Posterior vena cava (tissue), 2 donors: ENCODE data around the gene HECTD3. TPM values are rescaled to one million over a fixed set of nuclear protein-coding genes. Genes with fewer than 3 reads are reported as not detected.
"Not testable (repeated sequence)": the region's sequence is repeated elsewhere in the genome, so short reads cannot be mapped to it uniquely, and the experiment has no call there.

Experiments used
- DNase-seq: peaks from one replicate; pipeline ENCODE4 v3.0.0-alpha.2; 2020; ENCODE audit warnings: low spot score
- intact Hi-C, 2 donors: fragments of 100-400 bp; cut with DNase I; formaldehyde crosslinking; loops; one replicate each; pipeline versions ENCODE4 v1.14.1 to v1.14.2; 2022 to 2023
- total RNA-seq, 2 donors: library from RNA; stranded (reverse); fragmentation: NEBNext Ultra II Directional; extraction: Animal tissue kit (Norgen Biotek cat#: 25700); gene quantifications; one replicate each; pipeline ENCODE4 v1.2.1, GENCODE V29; 2021
- donor health status: DM: yes; HTN: yes; CAD: no.
- donor health status: DM: yes; HTN: yes; CAD: no.

HECTD3 gene
- total RNA-seq, 2 donors from 2014 or later = 26.5 to 32.9 TPM

- no peak for DNase-seq
- intact Hi-C loops = loop anchor here in 1 of 2 donors (10.0 kb wide), 1 partner anchor 218 kb away; the partner anchor contains the start of gene BEST4
These were observed 8.2 kb downstream of the HECTD3 start for GRCh38 chr1:45002650-45003645.

GRCh38 chr1:45001576-45001975 is 9.5 kb downstream of the HECTD3 start:
- intact Hi-C loops = loop anchor here in 1 of 2 donors (10.0 kb wide), 1 partner anchor 217 kb away; the partner anchor contains the start of gene BEST4
- DNase-seq = not testable (repeated sequence)

- intact Hi-C loops = loop anchor here in 1 of 2 donors (10.0 kb wide), 1 partner anchor 216 kb away; the partner anchor contains the start of gene BEST4
- DNase-seq = no peak
These were observed 10.1 kb downstream of the HECTD3 start for GRCh38 chr1:45001011-45001481.

- intact Hi-C loops = no loop called here
- DNase-seq = no peak
These were observed 11.9 kb downstream of the HECTD3 start for GRCh38 chr1:44999232-44999631.

GRCh38 chr1:44995467-44996238 is 15.5 kb downstream of the HECTD3 start:
- intact Hi-C loops = no loop called here
- DNase-seq = no peak

GRCh38 chr1:44994309-44994898 is 16.7 kb downstream of the HECTD3 start:
- intact Hi-C loops = no loop called here
- DNase-seq = no peak

- no peak for DNase-seq
These were observed 22.5 kb downstream of the HECTD3 start for GRCh38 chr1:44988531-44989156.

GRCh38 chr1:44985747-44986359 is 25.3 kb downstream of the HECTD3 start:
- intact Hi-C loops = no loop called here
- no peak for DNase-seq

More at GRCh38 chr1:44988531-44989156, 22.5 kb downstream of the HECTD3 start:
- intact Hi-C loops = no loop called here

GRCh38 chr1:44977372-44977771 is 33.8 kb downstream of the HECTD3 start:
- DNase-seq = not testable (repeated sequence)

GRCh38 chr1:44976252-44976651 is 34.9 kb downstream of the HECTD3 start:
- no peak for DNase-seq
- intact Hi-C loops = no loop called here

More at GRCh38 chr1:44977372-44977771, 33.8 kb downstream of the HECTD3 start:
- intact Hi-C loops = not testable (repeated sequence)

GRCh38 chr1:44973645-44974044 is 37.5 kb downstream of the HECTD3 start:
- no peak for DNase-seq
- intact Hi-C loops = no loop called here

- no peak for DNase-seq
- intact Hi-C loops = no loop called here
These were observed 40.8 kb downstream of the HECTD3 start for GRCh38 chr1:44970317-44970716.

- no peak for DNase-seq
- intact Hi-C loops = no loop called here
These were observed 46.7 kb downstream of the HECTD3 start for GRCh38 chr1:44964396-44964795.

GRCh38 chr1:44962729-44963128 is 48.4 kb downstream of the HECTD3 start:
- intact Hi-C loops = no loop called here
- DNase-seq = no peak

- intact Hi-C loops, DNase-seq: not testable (repeated sequence)
These were observed 49.1 kb downstream of the HECTD3 start for GRCh38 chr1:44962022-44962421.

GRCh38 chr1:44957566-44957965 is 53.6 kb downstream of the HECTD3 start:
- intact Hi-C loops, DNase-seq: not testable (repeated sequence)

GRCh38 chr1:44956077-44956476 is 55.0 kb downstream of the HECTD3 start:
- intact Hi-C loops, DNase-seq: not testable (repeated sequence)
